ENCODE data around the gene LIPT1.
"Not testable (repeated sequence)": the region's sequence is repeated elsewhere in the genome, so short reads cannot be mapped to it uniquely, and the experiment has no call there.

The LIPT1 gene
- 5.1 to 11.0 (median 8.8) reads per million in 4 donors for total RNA-seq

DNA sequence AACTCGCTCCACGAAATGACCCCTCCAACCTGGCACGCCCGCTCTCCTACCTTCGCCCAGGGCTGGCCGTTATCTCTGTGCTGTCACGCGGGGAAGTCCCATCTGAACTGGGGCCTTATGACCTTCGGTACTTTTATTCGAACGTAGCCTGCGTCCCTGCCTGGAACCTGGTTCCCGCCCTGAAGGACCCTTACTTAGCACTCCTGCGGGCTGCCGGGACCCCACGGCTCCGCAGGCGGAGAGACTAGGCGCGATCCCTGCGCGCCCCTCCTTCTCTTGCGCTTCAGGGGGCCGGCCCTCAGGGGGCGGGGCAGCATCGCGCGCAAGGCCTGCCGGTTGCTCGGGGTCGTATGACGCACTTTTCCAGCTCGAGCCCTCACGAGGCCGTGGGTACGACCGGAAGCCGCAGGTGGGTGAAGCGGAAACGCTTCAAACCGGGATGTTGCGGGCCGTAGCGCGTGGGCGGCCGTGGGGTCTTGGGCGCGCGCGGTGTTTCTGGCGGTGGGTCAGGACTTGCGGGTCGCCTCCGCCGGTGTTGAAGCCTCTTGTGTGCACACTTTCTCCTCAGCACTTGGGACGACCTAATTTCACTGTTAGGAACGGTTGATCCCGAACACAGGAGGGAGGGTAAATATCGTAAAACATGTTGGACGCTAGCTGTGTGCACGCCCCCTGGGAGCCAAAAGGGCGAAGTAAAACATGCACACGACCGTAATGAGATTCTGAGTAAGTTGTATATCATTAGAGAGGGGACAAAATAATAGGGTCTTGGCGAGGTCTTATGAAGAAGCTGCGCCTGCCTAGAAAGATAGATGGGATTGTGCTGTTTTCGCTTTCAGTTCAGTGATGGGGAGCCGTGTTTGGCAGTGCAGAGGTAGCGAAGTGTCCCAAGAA, at the start of gene LIPT1, which contains the start of gene TSGA10:
Gene LIPT1, plus strand, starts transcription at position 325 of the 894 bp plus-strand sequence. CDS start 6,991 bp downstream, outside the sequence.
Gene TSGA10, minus strand, starts transcription at position 300 of the 894 bp plus-strand sequence. CDS start 45,503 bp downstream, outside the sequence.
- peak; percentile 80 to 95 (median 90) for DNase-seq

DNA sequence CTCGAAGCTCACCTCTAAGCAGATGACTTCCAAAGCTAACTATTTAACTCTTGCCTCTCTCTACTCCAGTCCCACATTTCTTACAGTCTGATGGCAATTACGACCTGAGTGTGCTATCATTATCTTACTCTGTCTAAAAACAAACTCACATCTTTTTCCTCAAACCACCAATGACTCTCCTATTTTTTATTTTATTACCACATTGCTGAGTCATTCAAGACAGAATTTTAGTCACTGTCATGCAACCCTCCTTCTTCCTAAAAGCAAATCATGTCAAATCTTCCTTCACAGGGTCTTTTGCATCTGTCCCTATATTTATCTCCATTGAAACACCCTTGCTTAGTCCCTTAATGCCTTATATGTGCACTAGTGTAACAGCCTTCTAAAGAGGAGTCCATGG, 47.9 kb upstream of the LIPT1 start:
- no peak for DNase-seq

DNA sequence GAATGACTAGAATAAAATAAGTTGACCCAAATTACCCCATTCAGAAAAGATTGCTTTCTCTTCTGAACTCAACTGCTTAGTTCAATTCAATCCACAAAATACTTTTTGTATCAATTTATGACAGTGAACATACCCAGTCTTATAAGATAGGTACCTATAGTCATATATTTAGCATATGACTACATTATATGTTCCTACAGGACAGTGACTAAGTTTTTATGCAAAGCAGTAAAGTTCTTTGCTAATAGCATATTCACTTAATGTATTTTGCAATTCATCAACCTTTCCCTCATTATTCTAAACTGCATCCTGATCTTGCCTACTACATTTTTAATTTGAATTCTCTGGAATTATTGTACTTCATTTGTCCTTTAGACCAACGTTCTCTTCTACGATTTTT, 43.5 kb upstream of the LIPT1 start:
- DNase-seq, result no peak

DNA sequence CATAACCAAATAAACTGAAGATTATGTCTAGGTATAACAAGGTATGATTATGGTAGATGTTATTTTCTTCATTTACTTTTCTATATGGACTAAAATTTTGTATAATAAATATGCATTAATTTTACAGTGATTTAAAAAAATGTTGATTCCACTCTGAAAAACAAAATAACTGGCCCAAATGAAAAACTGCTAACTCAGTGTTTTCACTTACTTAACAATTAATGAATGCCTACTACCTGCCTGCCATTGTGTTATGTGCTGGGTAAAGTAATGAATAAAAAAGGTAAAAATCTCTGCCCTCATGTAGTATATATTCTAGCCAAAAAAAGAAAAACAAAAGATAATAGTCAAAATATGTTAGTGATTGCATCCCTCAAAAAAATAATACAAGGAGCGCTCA, 42.8 kb upstream of the LIPT1 start:
- no peak for DNase-seq

DNA sequence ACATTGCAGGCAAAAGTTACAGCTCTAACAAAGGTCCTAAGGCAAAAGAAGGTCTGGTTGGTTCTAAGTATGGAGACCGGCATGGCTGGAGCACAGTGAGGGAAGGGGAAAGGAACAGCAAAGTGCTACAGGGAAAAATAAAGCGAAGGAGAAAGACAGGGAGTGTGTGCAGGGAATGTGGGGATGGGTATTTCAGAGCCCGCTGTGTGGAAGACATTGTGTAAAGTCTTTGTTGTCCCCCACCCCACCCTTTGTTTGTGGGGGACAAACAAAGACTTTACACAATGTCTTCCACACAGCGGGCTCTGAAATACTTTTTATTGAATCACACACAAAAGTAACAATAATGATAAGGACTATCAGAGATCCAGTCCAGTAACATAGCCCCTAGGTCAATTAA, 42.1 kb upstream of the LIPT1 start:
- DNase-seq, result no peak

DNA sequence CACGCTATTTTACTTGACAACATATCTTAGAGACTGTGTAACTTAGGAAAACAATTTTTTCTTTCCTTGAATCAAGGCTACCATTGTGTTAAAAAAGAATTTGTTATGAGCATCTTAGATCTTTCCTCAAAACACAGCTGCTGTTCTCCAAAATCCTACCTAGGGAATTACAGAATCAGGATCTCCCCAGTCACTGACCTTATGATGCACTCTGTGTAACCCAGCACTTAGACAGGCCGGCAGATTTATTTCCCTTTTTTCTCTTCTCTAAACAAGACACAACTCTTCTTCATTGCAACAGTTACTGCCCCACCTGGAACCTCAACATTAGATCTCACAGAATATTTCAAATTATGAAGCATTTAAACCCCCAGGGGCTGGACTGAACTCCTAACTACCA, 26.8 kb upstream of the LIPT1 start:
- no peak for DNase-seq

DNA sequence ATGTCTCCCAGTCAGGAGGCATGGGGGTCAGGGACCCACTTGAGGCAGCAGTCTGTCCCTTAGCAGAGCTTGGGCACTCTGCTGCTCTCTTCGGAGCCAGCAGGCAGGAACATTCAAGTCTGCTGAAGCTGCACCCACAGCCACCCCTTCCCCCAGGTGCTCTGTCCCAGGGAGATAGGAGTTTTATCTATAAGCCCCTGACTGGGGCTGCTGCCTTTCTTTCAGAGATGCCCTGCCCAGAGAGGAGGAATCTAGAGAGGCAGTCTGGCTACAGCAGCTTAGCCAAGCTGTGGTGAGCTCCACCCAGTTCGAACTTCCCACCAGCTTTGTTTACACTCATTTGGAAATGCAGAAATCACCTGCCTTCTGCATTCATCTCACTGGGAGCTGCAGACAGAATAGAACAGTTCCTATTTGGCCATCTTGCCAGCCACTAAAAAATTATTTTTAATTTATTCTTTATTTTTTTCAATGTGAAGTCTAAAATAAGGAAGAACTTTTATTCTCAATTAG, 19.7 kb upstream of the LIPT1 start:
- not testable (repeated sequence) for DNase-seq

DNA sequence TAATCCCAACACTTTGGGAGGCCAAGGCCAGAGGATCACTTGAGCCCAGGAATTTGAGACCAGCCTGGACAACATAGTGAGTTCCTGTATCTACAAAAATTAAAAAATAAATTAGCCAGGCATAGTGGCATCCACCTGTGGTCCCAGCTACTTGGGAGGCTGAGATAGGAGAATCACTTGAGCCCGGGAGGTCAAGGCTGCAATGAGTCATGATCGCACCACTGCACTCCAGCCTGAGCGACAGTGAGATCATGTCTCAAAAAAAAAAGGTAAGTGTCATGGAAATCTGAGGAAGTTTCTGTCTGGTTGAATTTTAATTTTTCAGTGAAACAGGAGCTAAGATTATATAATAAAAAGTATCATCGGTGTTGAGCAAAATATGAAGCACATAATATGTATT, 15.8 kb upstream of the LIPT1 start:
- no peak for DNase-seq

DNA sequence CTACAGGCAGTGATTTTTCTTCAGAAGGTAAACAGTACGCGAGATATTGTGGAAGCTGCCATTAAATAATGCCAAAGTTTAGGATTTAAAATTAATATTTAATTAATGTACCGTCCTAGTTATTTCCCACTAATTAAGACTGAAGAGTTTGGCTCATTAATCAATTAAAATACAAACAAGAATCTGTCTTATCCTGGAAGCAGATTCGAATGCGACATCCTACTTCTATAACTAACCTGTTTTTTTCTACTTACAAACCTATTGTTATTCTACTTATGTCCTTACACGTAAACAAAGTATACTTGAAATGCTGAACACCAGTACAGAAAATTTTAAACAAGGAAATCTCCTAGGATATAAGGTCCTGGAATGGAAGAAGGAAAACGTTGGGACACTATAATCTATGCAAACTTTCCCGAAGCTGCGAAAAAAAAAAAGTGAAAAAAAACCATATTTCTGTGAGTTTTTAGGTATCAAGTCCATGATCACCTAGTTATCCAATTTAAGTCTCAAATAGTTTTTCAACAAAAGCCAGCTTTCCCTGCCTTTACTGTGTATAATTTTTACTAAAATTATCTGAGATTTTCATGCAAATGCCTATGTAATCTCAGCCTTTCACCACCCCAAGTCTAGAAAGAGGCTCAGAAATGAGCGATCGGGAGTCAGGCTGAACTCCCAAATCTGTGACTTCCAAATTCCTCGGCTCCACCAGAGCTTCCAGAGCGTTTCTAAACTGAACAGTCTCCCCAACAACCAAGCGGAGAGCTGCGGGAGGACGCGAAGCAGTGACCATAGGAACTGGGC, 14.5 kb upstream of the LIPT1 start:
- DNase-seq, result no peak

DNA sequence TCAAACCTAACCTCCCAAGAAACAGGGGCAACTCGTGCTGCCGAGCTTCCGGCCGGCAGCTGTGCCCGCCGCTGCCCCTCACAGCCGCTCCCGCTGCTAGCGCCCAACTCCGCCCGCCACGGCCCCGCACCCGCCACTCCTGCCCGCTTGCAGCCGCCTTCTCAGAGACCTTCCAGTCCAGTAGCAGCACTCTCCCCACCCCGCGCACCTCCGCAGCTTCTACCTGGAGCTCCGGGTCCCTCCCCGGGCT, 14.0 kb upstream of the LIPT1 start:
- no peak for DNase-seq

DNA sequence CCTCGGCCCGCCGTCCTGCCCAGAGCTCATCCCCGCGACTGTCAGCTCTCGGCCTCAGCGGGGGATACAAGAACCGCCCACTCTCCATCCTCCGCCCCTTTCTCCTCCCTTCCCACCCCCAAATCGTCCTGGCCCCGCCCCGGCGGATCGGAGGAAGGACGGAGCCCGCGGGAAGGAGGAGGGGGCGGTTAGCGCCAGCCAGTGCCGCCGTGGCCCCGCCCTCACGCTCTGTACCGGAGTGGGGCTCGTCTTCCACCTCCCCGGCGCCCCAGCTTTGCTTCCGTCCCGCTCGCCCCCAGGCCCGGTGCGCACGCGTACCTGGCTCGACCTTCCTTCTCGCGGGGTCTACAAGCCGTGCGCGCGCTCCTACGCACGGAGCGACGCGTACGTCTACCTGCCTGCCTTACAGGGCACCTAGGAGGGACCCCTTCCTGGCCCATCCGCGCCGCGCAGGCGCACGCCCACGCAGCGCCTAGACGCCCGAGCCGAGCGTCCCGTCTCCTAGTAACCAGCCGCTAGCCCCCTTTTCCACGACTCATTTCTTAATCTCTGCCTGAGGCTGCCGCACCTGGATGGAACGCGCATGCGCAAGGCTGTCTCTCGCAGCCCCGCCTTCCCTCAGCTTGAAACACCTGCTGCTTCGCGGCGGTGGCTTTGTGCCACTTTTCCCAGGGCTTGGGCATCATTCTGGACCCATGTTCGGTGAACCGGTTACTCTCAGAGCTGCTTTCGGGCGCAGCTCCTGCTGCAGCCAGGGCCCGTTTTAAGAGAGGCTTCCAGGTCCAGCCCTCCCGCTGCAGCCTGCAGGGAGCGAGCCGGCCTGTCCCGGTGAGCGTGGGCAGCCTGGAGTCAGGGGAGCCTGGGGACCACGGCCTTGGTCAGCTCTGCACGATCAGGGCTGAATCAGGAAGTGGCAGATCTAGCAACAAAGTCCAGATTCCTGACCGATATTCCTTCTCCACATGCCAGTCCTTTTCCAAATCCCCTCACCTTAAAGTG, 13.4 kb upstream of the LIPT1 start, which contains the start of gene C2orf15:
Gene C2orf15, plus strand, starts transcription at position 598 of the 999 bp plus-strand sequence. CDS start 8,852 bp downstream, outside the sequence.
- DNase-seq, result peak; percentile 94 to 97 (median 96)

DNA sequence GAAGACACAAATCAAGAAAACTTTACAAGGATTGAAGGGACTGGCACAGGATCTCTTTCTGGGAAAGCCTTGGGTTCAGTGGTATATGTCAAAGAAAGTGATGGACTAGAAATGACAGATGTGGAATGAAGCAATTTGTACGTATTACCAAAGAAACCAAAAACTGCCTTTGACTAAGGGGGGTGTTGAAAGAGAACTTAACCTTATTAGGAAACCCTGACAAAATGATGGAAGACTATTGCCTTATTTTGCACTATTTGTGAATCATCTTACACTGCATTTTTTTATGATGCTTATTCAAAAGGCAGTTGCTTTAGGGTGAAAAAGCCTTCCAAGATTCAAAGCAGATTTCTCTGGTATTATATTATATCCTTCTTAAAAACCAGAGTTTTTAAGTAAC, 4.1 kb upstream of the LIPT1 start:
- DNase-seq, result no peak

DNA sequence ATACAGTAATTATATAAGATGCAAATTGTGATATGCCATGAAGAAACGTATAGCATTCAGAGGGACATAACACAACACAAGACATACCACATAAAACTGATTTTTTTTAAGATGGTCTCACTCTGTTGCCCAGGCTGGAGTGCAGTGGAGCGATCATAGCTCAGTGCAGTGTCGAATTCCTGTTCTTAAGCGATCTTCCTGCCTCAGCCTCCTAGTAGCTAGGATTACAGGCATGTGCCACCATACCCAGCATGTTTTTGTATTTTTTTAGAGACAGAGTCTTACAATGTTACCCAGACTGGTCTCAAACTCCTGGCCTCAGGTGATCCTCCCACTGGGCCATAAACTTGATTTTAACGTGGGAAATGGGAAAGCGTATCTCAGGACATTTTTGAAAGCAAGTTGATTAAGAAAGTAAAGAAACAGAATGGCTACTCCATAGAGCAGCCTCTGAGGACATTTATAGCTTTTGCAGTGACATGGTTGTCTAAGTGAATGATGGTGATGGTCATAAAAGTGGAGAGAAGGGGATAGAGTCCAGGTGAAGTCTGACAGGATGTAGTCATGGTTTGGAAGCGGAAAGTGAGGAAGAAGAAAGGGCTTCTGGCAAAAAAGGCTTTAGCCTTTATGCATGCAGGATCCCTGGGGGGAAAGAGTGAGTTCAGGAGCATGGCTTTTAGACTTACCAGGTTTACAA, 2.4 kb upstream of the LIPT1 start:
- DNase-seq, result no peak

DNA sequence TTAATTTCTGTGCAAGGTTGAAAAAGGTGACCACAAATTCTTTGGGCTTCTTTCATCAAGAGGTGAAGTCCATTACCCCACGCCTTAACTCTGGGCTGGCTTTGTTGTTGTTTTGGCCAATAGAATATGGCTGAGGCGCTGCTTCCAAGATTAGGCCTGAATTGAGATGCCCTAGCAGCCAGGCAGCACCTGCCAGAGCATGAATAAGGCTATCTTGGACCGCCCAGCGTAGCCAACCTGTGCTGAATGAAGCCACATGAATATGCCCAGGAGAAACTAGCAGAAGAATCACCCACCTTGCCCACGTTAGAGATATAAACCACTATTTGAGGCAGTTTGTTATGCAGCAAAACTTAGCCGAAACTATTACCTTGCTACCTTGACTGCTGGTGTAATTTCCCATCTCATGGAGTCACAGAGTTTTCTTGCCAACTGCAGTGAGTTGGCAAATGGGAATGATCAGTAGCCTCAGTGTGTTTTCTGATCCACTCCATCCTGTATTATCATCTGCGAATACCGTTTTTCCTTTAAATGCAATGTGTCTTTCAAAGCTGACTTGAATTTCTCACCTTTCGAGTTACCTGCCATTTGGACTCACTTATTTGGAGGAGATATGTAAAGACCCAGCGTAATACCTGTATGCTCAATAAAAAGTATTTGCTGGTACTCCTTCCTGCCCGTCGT, 704 bp upstream of the LIPT1 start:
- no peak for DNase-seq

DNA sequence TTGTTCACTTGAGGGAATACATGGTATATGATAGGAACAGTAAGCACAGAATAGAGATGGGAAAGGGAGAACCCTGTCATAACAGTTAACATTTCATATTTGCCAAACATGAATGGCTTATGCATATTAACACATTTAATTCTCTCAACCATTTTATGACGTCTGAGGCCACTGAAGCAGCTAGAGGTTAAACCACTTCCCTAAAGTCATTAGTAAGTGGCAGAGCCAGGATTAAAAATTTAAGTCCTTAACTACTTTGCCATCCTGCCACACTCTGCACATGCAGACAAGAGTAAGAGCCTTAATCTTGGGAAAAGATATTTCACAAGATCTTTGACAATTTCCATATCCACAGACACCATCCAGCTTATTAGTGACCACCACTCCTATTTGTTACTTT, 2.1 kb downstream of the LIPT1 start:
- DNase-seq, result no peak

DNA sequence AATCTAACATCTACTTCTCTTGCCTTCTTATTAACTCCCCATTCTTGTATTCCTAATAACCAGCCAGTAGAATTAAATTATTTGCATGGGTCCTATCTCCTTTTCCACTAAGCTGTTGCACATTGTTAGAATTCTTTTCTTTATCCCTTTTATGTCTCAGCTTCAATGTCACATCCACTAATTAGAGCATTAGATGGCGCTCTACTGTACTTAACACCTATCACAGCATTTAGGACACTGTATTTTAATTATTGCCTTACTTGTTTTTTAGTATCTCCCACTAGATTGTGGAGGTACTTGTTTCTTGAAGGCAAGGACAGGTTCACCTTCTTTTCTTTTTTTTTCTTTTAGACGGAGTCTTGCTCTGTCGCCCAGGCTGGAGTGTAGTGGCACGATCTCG, 3.8 kb downstream of the LIPT1 start:
- DNase-seq, result no peak

DNA sequence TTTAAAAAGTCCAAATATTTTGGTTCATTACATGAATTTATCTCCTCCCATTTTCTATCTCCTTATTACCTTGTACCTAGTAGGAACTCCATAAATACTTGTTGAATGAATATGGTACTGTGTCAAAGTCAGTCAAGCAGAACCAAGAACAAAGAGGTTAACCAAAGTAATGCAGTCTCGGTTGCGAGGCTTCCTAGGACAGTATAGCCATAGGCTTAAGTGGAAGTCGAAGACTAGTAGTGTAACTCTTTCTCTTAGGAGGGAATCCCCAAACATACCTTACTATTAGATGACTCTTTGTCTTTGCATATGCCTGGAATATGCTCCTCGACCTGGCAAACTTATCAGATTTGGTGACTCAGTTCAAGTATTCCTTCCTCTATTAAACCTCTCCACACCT, 4.8 kb downstream of the LIPT1 start:
- no peak for DNase-seq

DNA sequence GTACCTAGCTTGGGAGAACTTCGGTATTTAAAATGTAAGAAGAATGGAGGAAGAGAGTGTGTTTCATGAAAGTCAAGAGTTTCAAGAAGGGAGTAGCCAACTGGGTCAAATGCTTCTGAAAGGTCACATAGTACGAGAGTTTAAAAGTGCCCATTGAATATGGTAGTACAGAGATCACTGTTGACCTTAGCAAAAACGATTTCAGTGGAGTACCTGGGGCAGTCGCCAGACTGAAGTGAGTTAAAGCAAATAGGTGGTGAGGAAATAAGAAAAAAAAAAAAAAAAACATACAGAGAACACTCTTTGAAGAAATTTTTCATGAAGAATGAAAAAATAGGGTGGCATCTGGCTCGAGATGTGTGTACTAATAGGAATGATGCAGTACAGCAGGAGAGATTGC, 11.5 kb downstream of the LIPT1 start:
- DNase-seq, result no peak

DNA sequence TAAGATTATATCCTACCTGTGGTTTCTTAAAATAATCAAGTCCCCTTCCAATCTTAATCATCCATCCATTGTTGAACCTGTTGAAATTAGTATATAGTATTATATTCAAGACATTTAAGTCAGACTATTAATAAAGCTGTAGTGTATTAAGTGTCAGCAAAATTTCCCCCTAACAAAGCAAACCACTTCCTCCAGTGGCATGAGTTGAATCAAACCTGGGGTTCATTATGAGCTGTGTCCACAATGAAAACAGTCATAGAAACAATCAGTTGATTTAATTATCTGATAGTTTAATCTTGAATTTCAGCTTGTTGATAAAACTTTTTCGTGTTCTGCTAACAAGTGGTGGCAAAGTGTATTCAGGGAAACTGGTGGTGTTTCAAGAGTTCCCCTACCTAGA, 14.8 kb downstream of the LIPT1 start:
- DNase-seq, result peak in 1 of 5 donors; percentile 23

DNA sequence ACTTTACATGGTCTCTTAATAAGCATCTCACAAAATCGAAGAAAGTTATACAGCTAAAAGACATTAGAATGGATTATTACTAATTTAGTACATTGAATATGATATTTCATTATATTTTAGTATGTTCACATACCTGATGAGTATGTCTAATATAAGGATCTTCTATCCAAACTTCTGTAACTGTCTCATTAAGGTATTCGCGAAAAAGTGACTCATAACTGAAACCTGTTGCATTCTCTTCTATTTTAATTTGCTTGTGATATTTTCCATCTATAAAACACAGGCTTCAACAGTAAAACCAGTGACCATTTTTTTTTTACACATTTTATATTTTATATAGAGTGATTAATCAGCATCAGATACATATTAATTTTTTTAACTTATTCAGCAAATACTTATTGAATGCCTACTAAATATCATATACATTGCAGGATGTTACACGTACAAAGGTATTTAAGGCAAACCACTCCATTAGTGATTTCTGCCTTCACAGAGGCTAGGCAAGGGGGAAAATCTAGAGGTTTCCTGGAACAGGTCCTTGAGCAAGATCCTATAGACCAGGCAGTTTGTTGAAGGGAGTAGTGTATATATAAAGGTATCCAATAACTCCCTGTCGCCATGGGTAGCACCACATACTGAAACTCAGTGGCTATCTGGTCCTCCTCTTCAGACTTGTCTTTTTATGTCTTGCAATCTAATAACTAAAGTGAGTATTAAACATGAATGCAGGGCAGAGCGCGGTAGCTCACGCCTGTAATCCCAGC, 16.8 kb downstream of the LIPT1 start:
- DNase-seq, result no peak

All from T-helper 1 cell (primary cell).